KMS-11 (cell line): ENCODE results near the gene VWA2.
A peak's percentile ranks its signal among the peaks of the same experiment; 100 is the strongest.

Experiments
- H2AFZ ChIP-seq: fragments of 200-600 bp; sonication (generic); 2 replicates; pipeline ENCODE4 v1.6.1; 2016; ENCODE audit warnings: antibody characterized with exemption, mixed run types, low read depth
- H3K27ac ChIP-seq: fragments of 200-600 bp; sonication (generic); 2 replicates; pipeline ENCODE4 v1.6.1; 2016; ENCODE audit warnings: mild to moderate bottlenecking, mixed run types
- H3K27me3 ChIP-seq: fragments of 200-600 bp; sonication (generic); 2 replicates; pipeline ENCODE4 v1.6.1; 2017; ENCODE audit warnings: mild to moderate bottlenecking, low read depth, mixed run types, moderate library complexity; ENCODE audit not compliant: insufficient read depth
- H3K36me3 ChIP-seq: fragments of 200-600 bp; sonication (generic); 2 replicates; pipeline ENCODE4 v1.6.1; 2017; ENCODE audit warnings: mild to moderate bottlenecking, mixed run types; ENCODE audit not compliant: insufficient read depth
- H3K4me1 ChIP-seq: fragments of 200-600 bp; sonication (generic); 2 replicates; pipeline ENCODE4 v1.6.1; 2016; ENCODE audit warnings: mild to moderate bottlenecking, low read depth, mixed run types; ENCODE audit not compliant: poor library complexity, severe bottlenecking
- H3K4me2 ChIP-seq: fragments of 200-600 bp; sonication (generic); 2 replicates; pipeline ENCODE4 v1.7.0; 2016; ENCODE audit warnings: mild to moderate bottlenecking, mixed run types
- H3K4me3 ChIP-seq: fragments of 200-600 bp; sonication (generic); IDR thresholded peaks from 2 replicates; pipeline ENCODE4 v1.6.1; 2017; ENCODE audit warnings: low read depth, low read length, mixed read lengths; ENCODE audit not compliant: insufficient read depth
- H3K79me2 ChIP-seq: fragments of 200-600 bp; sonication (generic); 2 replicates; pipeline ENCODE4 v1.6.1; 2016; ENCODE audit warnings: low read depth, mixed run types; ENCODE audit not compliant: insufficient read depth
- H3K9ac ChIP-seq: fragments of 200-600 bp; sonication (generic); 2 replicates; pipeline ENCODE4 v1.6.1; 2016; ENCODE audit warnings: mild to moderate bottlenecking, mixed run types
- H4K20me1 ChIP-seq: fragments of 200-600 bp; sonication (generic); 2 replicates; pipeline ENCODE4 v1.6.1; 2016; ENCODE audit warnings: mild to moderate bottlenecking, mixed run types; ENCODE audit not compliant: insufficient read depth
- TF ChIP-seq, protein P1 (sequence below): fragments of 200-600 bp; sonication (generic); conservative IDR thresholded peaks from 2 replicates; pipeline ENCODE4 v1.6.1; 2017; ENCODE audit warnings: low read depth, mild to moderate bottlenecking, antibody characterized with exemption, low read length, moderate library complexity, mixed read lengths

The VWA2 gene

DNA sequence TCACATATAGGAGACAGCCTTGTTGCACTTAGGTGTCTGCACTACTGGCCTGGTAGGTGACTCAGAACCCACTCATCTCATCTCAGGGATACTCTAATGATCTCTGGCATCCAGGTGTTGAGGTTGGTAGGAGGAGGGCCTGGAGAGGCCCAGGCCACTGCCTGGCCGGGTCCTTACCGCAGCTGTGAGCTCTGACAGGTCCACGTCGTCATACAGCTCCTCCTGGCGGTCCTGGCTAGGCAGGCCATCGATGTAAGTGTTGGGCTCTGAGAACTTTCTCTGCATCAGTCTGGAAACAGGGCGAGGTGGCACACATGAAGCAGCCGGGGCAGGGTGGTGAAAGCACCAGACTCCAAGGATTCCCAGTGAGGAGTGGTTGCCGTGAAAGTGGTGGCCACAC is 62.1 kb downstream of the VWA2 start:
- no peak overlapping the region for H3K9ac ChIP-seq

DNA sequence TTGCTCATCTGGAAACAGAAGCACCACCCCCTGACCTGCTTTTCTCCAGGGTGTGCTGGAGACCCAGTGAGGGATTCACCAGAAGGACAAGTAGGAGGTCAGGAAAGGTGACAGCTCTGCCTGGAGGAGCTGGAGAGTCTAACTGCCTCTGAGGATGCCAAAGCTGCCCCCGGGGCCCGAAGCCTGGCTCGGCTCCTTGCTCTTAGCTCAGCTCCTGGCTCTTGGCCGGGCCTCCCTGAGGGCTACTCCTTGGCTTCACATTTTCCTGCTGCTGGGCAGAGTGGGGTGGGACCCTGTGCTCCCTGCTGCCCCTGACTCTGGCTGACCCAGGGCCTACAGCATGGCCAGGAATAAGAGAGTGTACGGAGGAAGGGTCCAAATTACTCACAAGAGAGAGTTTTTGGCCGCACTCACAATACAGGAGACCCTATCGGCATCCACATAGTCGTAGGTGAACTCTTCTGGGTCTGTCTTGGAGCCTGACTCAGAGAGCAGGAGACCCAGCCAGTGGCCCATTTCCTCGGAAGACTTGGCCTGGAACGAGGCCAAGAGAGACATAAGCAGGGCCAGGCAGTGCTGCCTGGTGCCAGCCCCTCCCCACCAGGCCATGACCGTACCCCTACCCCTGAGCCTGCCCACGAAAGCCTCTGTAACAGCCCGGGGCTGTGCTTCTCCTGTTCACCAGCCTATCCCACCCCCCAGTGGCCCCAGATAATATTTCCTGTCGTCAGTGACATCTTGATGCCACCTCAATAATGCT is 63.1 kb downstream of the VWA2 start:
- Histone ChIP-seq H3K4me1 (no peaks in the 10 kb centered on the region), H3K4me3 (no peak overlapping the region), H3K9ac (no peak overlapping the region), H2AFZ (no peak overlapping the region), H3K27me3 (no peaks in the 10 kb centered on the region), H3K79me2 (no peaks in the 10 kb centered on the region), H4K20me1 (no peaks in the 10 kb centered on the region), H3K27ac (no peak overlapping the region), H3K4me2 (no peak overlapping the region), H3K36me3 (no peaks in the 10 kb centered on the region)
- TF ChIP-seq, protein P1, sequence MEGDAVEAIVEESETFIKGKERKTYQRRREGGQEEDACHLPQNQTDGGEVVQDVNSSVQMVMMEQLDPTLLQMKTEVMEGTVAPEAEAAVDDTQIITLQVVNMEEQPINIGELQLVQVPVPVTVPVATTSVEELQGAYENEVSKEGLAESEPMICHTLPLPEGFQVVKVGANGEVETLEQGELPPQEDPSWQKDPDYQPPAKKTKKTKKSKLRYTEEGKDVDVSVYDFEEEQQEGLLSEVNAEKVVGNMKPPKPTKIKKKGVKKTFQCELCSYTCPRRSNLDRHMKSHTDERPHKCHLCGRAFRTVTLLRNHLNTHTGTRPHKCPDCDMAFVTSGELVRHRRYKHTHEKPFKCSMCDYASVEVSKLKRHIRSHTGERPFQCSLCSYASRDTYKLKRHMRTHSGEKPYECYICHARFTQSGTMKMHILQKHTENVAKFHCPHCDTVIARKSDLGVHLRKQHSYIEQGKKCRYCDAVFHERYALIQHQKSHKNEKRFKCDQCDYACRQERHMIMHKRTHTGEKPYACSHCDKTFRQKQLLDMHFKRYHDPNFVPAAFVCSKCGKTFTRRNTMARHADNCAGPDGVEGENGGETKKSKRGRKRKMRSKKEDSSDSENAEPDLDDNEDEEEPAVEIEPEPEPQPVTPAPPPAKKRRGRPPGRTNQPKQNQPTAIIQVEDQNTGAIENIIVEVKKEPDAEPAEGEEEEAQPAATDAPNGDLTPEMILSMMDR = no peak

More for the DNA sequence above, 62.1 kb downstream of the VWA2 start:
- Histone ChIP-seq H3K4me1 (no peaks in the 10 kb centered on the region), H3K27me3 (no peaks in the 10 kb centered on the region), H3K4me3 (no peak overlapping the region), H3K79me2 (no peaks in the 10 kb centered on the region), H3K4me2 (no peak overlapping the region), H2AFZ (no peak overlapping the region), H4K20me1 (no peaks in the 10 kb centered on the region), H3K36me3 (no peaks in the 10 kb centered on the region), H3K27ac (no peak overlapping the region)
- TF ChIP-seq, protein P1 = no peak

DNA sequence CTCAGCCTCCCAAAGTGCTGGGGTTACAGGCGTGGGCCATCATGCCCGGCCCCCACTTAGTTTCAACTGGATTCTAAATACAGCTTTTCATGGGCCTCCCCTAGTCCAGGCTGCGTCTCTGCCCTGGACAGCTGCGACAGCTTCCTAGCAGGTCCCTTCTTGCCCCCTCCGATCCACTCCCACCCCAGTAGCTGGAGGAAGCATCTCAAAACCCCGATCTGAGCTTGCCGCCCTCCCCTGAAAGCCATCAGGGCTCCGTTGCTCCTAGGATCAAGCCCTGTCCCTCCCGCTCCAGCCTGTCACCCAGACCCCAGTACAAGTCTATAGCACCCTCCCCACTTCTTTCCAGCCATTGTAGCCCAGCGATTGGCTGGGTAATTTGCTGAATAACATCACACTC is 64.5 kb downstream of the VWA2 start:
- Histone ChIP-seq H2AFZ (peak overlapping the region; percentile 96; the same call in 1 of the 2 replicates), H3K4me3 (no peak overlapping the region), H3K27ac (no peak overlapping the region), H3K4me1 (no peaks in the 10 kb centered on the region), H4K20me1 (no peaks in the 10 kb centered on the region), H3K79me2 (no peaks in the 10 kb centered on the region), H3K4me2 (peak overlapping the region; percentile 67), H3K27me3 (no peaks in the 10 kb centered on the region), H3K36me3 (no peaks in the 10 kb centered on the region), H3K9ac (no peak overlapping the region)
- TF ChIP-seq, protein P1 = no peak

DNA sequence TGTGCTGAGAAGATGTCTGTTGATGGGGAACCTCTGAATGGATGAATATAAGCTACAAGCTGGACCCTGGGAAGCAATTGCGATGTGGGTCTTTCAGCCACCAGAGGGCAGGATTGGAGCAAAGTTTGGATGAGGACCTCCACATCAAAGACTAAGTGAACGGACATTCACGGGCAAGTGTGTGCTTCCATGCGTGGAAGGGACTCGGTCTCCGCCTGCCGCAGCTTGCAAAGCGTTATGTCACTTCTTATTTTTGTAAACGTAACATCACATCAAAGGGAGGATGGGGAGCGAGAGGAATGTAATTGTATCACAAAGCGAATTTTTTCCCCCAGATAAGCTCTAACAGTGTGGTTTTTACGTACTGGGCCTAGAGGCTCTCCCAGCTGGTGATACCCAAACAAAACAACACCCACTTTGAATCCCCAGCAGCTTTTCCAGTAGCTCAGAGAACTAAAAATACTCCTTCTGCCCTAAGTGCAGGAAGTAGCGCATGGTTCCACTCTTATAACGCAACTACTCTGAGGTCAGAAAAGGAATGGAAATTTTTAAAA is 65.0 kb downstream of the VWA2 start:
- TF ChIP-seq, protein P1 = peak; percentile 75
- peak overlapping the region; percentile 32 for H3K9ac ChIP-seq

More for the DNA sequence above, 65.0 kb downstream of the VWA2 start:
- H2AFZ ChIP-seq = peak overlapping the region; percentile 96
- no peak overlapping the region for H3K4me3 ChIP-seq
- H3K36me3 ChIP-seq = no peaks in the 10 kb centered on the region
- no peaks in the 10 kb centered on the region for H3K79me2 ChIP-seq
- peak overlapping the region; percentile 17; the same call in 1 of the 2 replicates for H3K27ac ChIP-seq
- H3K4me1 ChIP-seq = no peaks in the 10 kb centered on the region
- H4K20me1 ChIP-seq = no peaks in the 10 kb centered on the region
- no peaks in the 10 kb centered on the region for H3K27me3 ChIP-seq
- H3K4me2 ChIP-seq = peak overlapping the region; percentile 67
